K562 (cell line): ENCODE results near the gene PRSS38. TPM values are rescaled to one million over a fixed set of nuclear protein-coding genes. Genes with fewer than 3 reads are reported as not detected.

Experiments used
- ATF7 ChIP-seq: fragments of 450-650 bp; IDR thresholded peaks from 2 replicates; pipeline ENCODE4 v1.7.1; 2014; ENCODE audit warnings: mild to moderate bottlenecking, moderate library complexity
- BRD9 ChIP-seq: fragments of 450-650 bp; IDR thresholded peaks from 2 replicates; pipeline ENCODE4 v1.6.1; 2018; ENCODE audit warnings: low read depth; ENCODE audit not compliant: partially characterized antibody
- BRF1 ChIP-seq: IDR thresholded peaks from 3 replicates; pipeline ENCODE4 v1.6.1; 2011; ENCODE audit warnings: borderline replicate concordance, mild to moderate bottlenecking; ENCODE audit not compliant: insufficient read length; ENCODE audit errors: extremely low read depth
- CHD4 ChIP-seq: fragments of 200-600 bp; sonication (generic); IDR thresholded peaks from 3 replicates; pipeline ENCODE4 v1.6.1; 2012; ENCODE audit warnings: low read depth, mild to moderate bottlenecking, mixed read lengths, low read length, inconsistent platforms; ENCODE audit not compliant: insufficient read depth, insufficient replicate concordance, poor library complexity, severe bottlenecking
- EHMT2 ChIP-seq: fragments of 450-650 bp; IDR thresholded peaks from 2 replicates; pipeline ENCODE4 v1.6.1; 2018; ENCODE audit warnings: antibody characterized with exemption
- GATAD2B ChIP-seq: fragments of 450-650 bp; IDR thresholded peaks from 2 replicates; pipeline ENCODE4 v1.6.1; 2017; ENCODE audit warnings: mild to moderate bottlenecking, borderline replicate concordance
- HDAC2 ChIP-seq: fragments of 450-650 bp; IDR thresholded peaks from 2 replicates; pipeline ENCODE4 v1.6.1; 2016; ENCODE audit warnings: mild to moderate bottlenecking
- NCOA1 ChIP-seq: fragments of 450-650 bp; IDR thresholded peaks from 2 replicates; pipeline ENCODE4 v1.6.1; 2016; ENCODE audit warnings: low read depth
- PCBP2 ChIP-seq: fragments of 200-400 bp; formaldehyde crosslinking; IDR thresholded peaks from 2 replicates; pipeline ENCODE4 v1.6.1; 2018; ENCODE audit warnings: low read length, low read depth, mild to moderate bottlenecking, moderate library complexity; ENCODE audit not compliant: poor library complexity, severe bottlenecking
- PHB2 ChIP-seq: fragments of 450-650 bp; IDR thresholded peaks from 2 replicates; pipeline ENCODE4 v1.6.1; 2017; ENCODE audit warnings: low read depth
- POLR2AphosphoS2 ChIP-seq: IDR thresholded peaks from 2 replicates; pipeline ENCODE4 v1.6.1; 2012; ENCODE audit warnings: low read length, improper control_type of control experiment
- PYGO2 ChIP-seq: fragments of 450-650 bp; IDR thresholded peaks from 2 replicates; pipeline ENCODE4 v1.6.1; 2016; ENCODE audit warnings: mild to moderate bottlenecking, missing genetic modification characterization, moderate library complexity, missing compliant biosample characterization
- SIN3B ChIP-seq: fragments of 450-650 bp; IDR thresholded peaks from 2 replicates; pipeline ENCODE4 v1.6.1; 2017; ENCODE audit warnings: low read depth, mild to moderate bottlenecking, moderate library complexity
- TCF7 ChIP-seq: sonication (generic); IDR thresholded peaks from 2 replicates; pipeline ENCODE4 v1.6.1; 2016; ENCODE audit warnings: antibody characterized with exemption, borderline replicate concordance
- ZFX ChIP-seq: sonication (generic); formaldehyde crosslinking; IDR thresholded peaks from 2 replicates; pipeline ENCODE4 v1.8.0; 2022; ENCODE audit warnings: mild to moderate bottlenecking, missing genetic modification reagents, moderate library complexity
- ZNF324 ChIP-seq: fragments of 250-450 bp; sonication (Bioruptor Pico); IDR thresholded peaks from 2 replicates; pipeline ENCODE4 v1.4.0; 2020; ENCODE audit warnings: mild to moderate bottlenecking
- ZNF431 ChIP-seq: sonication (generic); formaldehyde crosslinking; IDR thresholded peaks from 2 replicates; pipeline ENCODE4 v1.8.0; 2022; ENCODE audit warnings: mild to moderate bottlenecking, missing genetic modification reagents
- polyA plus RNA-seq, 8 experiments: library from polyadenylated mRNA; depleted of rRNA in 4 of 8; stranded (reverse) in 5 of 8; unstranded in 3 of 8; fragments of >200 nt; fragmentation: Nextera tagmentation in 2 of 8; fragmentation: Illumina TruSeq in 1 of 8; extraction: Ambion mirVana in 2 of 8; extraction: Trizol in 1 of 8; gene quantifications; 2 replicates each; pipeline versions ENCODE4 v1.2.1 to v1.2.3, GENCODE V29; 2011 to 2014; ENCODE audit warnings: inconsistent platforms in 1 of 8, missing spikeins in 1 of 8
- total RNA-seq, 7 experiments: library from RNA; depleted of rRNA in 6 of 7; stranded (reverse); fragments of >200 nt in 6 of 7; fragmentation: Illumina TruSeq in 2 of 7; extraction: Trizol in 2 of 7; gene quantifications; 2 replicates each; pipeline versions ENCODE4 v1.2.1 to v1.2.3, GENCODE V29; 2011 to 2021; ENCODE audit warnings: low replicate concordance in 1 of 7
- TF ChIP-seq, protein P1 (sequence below), 3 experiments: fragments of 200-800 bp in 1 of 3; sonication (Bioruptor generic) in 1 of 3; sonication (generic) in 1 of 3; formaldehyde crosslinking in 1 of 3; IDR thresholded peaks; 2 replicates each; pipeline versions ENCODE4 v1.6.1 to v1.8.0; 2016 to 2022; ENCODE audit warnings: mild to moderate bottlenecking in 2 of 3, missing compliant biosample characterization in 2 of 3, missing genetic modification characterization in 2 of 3, missing genetic modification reagents in 1 of 3
- TF ChIP-seq, protein P2 (sequence below): fragments of 250-450 bp; sonication (Bioruptor Pico); IDR thresholded peaks from 2 replicates; pipeline ENCODE4 v1.8.0; 2021; ENCODE audit warnings: mild to moderate bottlenecking, moderate library complexity
- TF ChIP-seq, protein P3 (sequence below): IDR thresholded peaks from 2 replicates; pipeline ENCODE4 v1.6.1; 2014; ENCODE audit warnings: antibody characterized with exemption
- TF ChIP-seq, protein P4 (sequence below): fragments of 450-650 bp; IDR thresholded peaks from 2 replicates; pipeline ENCODE4 v1.6.1; 2016; ENCODE audit warnings: missing biosample characterization, missing genetic modification characterization
- TF ChIP-seq, protein P5 (sequence below): fragments of 250-450 bp; sonication (Bioruptor Pico); IDR thresholded peaks from 2 replicates; pipeline ENCODE4 v1.4.0; 2020

Gene PRSS38
- total and polyA plus RNA-seq, 9 of the 15 experiments (the other 6 are each of a cell fraction or from before 2014, with no cell fraction given), result 0.09 to 0.14 TPM; not detected in 7

DNA sequence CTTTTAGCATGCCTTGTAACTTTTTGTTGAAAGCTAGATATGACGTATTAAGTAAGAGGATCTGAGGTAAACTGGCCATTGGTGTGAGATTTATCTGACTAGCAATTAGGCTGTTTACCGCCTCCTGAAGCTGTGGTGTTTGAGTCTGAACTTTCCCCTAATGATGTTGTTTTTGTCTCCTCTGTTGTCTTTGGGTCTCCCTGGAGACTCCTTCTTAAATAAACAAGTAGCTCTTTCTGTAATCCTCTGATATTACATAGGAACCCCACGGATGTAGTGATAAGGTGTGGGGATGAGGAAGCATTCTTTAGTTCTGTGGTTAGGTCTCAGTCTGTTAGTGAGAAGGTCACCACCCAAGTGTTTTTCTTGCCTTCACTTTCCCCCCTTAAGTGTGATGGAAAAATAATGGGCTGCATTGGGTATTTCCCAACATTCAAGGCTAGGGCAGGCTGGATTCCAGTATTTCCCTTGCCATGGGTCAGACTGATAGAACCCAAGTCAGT is 33.0 kb downstream of the PRSS38 start (continued):
- TF ChIP-seq NCOA1 (peak; percentile 59; the same call in 1 of the 2 replicates), PCBP2 (no peak), ZFX (CRISPR knock-in tag) (peak; percentile 26; the same call in 1 of the 2 replicates), ZNF324 (CRISPR knock-in tag) (no peak), CHD4 (no peak), ZNF431 (CRISPR knock-in tag) (no peak), PYGO2 (tag) (no peak), BRD9 (no peak), HDAC2 (peak; percentile 43; the same call in 1 of the 2 replicates), BRF1 (no peak), PHB2 (no peak), POLR2AphosphoS2 (no peak), ATF7 (peak; percentile 82), EHMT2 (no peak), SIN3B (no peak), TCF7 (no peak), GATAD2B (peak; percentile 64; the same call in 1 of the 2 replicates)
- TF ChIP-seq, protein P1, sequence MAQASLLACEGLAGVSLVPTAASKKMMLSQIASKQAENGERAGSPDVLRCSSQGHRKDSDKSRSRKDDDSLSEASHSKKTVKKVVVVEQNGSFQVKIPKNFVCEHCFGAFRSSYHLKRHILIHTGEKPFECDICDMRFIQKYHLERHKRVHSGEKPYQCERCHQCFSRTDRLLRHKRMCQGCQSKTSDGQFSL (CRISPR knock-in tag; IDR thresholded peaks at IDR 0.05), result no peak
- TF ChIP-seq, protein P1 (tag; IDR thresholded peaks at IDR 0.05), result no peak
- TF ChIP-seq, protein P2, sequence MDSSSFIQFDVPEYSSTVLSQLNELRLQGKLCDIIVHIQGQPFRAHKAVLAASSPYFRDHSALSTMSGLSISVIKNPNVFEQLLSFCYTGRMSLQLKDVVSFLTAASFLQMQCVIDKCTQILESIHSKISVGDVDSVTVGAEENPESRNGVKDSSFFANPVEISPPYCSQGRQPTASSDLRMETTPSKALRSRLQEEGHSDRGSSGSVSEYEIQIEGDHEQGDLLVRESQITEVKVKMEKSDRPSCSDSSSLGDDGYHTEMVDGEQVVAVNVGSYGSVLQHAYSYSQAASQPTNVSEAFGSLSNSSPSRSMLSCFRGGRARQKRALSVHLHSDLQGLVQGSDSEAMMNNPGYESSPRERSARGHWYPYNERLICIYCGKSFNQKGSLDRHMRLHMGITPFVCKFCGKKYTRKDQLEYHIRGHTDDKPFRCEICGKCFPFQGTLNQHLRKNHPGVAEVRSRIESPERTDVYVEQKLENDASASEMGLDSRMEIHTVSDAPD (CRISPR knock-in tag), result no peak
- TF ChIP-seq, protein P3, sequence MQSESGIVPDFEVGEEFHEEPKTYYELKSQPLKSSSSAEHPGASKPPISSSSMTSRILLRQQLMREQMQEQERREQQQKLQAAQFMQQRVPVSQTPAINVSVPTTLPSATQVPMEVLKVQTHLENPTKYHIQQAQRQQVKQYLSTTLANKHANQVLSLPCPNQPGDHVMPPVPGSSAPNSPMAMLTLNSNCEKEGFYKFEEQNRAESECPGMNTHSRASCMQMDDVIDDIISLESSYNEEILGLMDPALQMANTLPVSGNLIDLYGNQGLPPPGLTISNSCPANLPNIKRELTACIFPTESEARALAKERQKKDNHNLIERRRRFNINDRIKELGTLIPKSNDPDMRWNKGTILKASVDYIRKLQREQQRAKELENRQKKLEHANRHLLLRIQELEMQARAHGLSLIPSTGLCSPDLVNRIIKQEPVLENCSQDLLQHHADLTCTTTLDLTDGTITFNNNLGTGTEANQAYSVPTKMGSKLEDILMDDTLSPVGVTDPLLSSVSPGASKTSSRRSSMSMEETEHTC, result no peak
- TF ChIP-seq, protein P4, sequence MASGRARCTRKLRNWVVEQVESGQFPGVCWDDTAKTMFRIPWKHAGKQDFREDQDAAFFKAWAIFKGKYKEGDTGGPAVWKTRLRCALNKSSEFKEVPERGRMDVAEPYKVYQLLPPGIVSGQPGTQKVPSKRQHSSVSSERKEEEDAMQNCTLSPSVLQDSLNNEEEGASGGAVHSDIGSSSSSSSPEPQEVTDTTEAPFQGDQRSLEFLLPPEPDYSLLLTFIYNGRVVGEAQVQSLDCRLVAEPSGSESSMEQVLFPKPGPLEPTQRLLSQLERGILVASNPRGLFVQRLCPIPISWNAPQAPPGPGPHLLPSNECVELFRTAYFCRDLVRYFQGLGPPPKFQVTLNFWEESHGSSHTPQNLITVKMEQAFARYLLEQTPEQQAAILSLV (tag), result no peak
- TF ChIP-seq, protein P5, sequence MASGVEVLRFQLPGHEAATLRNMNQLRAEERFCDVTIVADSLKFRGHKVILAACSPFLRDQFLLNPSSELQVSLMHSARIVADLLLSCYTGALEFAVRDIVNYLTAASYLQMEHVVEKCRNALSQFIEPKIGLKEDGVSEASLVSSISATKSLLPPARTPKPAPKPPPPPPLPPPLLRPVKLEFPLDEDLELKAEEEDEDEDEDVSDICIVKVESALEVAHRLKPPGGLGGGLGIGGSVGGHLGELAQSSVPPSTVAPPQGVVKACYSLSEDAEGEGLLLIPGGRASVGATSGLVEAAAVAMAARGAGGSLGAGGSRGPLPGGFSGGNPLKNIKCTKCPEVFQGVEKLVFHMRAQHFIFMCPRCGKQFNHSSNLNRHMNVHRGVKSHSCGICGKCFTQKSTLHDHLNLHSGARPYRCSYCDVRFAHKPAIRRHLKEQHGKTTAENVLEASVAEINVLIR (CRISPR knock-in tag), result 0 out of 2 replicates have a peak, but pooled peaks have one; percentile 32
